ENCODE data around the gene FEM1B. TPM values are rescaled to one million over a fixed set of nuclear protein-coding genes. Genes with fewer than 3 reads are reported as not detected.

The FEM1B gene
- total RNA-seq, 1 experiment from 2014 or later = 47.5 TPM

GRCh38 chr15:68264282-68264681 lies 13.3 kb upstream of the FEM1B start:
- Histone ChIP-seq H3K4me1 (ENCODE audit: low read length) (peaks cover 5% of the 10 kb centered on the region; the same call in 1 of the 2 replicates), H3K9me2 (replicated peaks; ENCODE audit: insufficient read depth, low read length) (no peaks in the 10 kb centered on the region)

GRCh38 chr15:68265081-68265480 lies 12.5 kb upstream of the FEM1B start:
- no peak overlapping the region for H3K4me2 ChIP-seq (ENCODE audit: low read depth, low read length, poor library complexity, severe bottlenecking)
- H3K4me1 ChIP-seq (ENCODE audit: low read length) = peaks cover 5% of the 10 kb centered on the region; the same call in 1 of the 2 replicates
- H4K20me1 ChIP-seq (ENCODE audit: insufficient read depth, low read depth, low read length) = no peaks in the 10 kb centered on the region
- H3K79me2 ChIP-seq (ENCODE audit: low read length) = no peaks in the 10 kb centered on the region
- no peak for DNase-seq
- H3K27ac ChIP-seq (ENCODE audit: low read length) = no peak overlapping the region
- H3K4me3 ChIP-seq (ENCODE audit: low read length) = no peak overlapping the region
- H3K27me3 ChIP-seq (ENCODE audit: low read length) = no peaks in the 10 kb centered on the region
- no peaks in the 10 kb centered on the region for H3K36me3 ChIP-seq (ENCODE audit: insufficient read depth, low read length)
- H2AFZ ChIP-seq (ENCODE audit: low read length) = no peak overlapping the region
- no peaks in the 10 kb centered on the region for H3K9me3 ChIP-seq (ENCODE audit: low read length)
- no peak overlapping the region for H3K9ac ChIP-seq (ENCODE audit: low read length)
- no peaks in the 10 kb centered on the region for H3K9me2 ChIP-seq (replicated peaks; ENCODE audit: insufficient read depth, low read length)

More at GRCh38 chr15:68264282-68264681, 13.3 kb upstream of the FEM1B start:
- Histone ChIP-seq H3K79me2 (ENCODE audit: low read length) (no peaks in the 10 kb centered on the region), H3K36me3 (ENCODE audit: insufficient read depth, low read length) (no peaks in the 10 kb centered on the region), H3K4me3 (ENCODE audit: low read length) (no peak overlapping the region), H2AFZ (ENCODE audit: low read length) (no peak overlapping the region), H3K27me3 (ENCODE audit: low read length) (no peaks in the 10 kb centered on the region), H3K4me2 (ENCODE audit: low read depth, low read length, poor library complexity, severe bottlenecking) (no peak overlapping the region), H3K27ac (ENCODE audit: low read length) (no peak overlapping the region), H4K20me1 (ENCODE audit: insufficient read depth, low read depth, low read length) (no peaks in the 10 kb centered on the region), H3K9ac (ENCODE audit: low read length) (no peak overlapping the region), H3K9me3 (ENCODE audit: low read length) (no peaks in the 10 kb centered on the region)
- DNase-seq = no peak

- no peak for DNase-seq
- Histone ChIP-seq H3K79me2 (ENCODE audit: low read length) (no peaks in the 10 kb centered on the region), H3K4me1 (ENCODE audit: low read length) (peaks cover 5% of the 10 kb centered on the region; the same call in 1 of the 2 replicates), H3K9me2 (replicated peaks; ENCODE audit: insufficient read depth, low read length) (no peaks in the 10 kb centered on the region), H2AFZ (ENCODE audit: low read length) (no peak overlapping the region), H3K27ac (ENCODE audit: low read length) (no peak overlapping the region), H3K27me3 (ENCODE audit: low read length) (no peaks in the 10 kb centered on the region), H3K4me3 (ENCODE audit: low read length) (no peak overlapping the region), H3K9me3 (ENCODE audit: low read length) (no peaks in the 10 kb centered on the region), H4K20me1 (ENCODE audit: insufficient read depth, low read depth, low read length) (no peaks in the 10 kb centered on the region), H3K36me3 (ENCODE audit: insufficient read depth, low read length) (no peaks in the 10 kb centered on the region), H3K9ac (ENCODE audit: low read length) (no peak overlapping the region), H3K4me2 (ENCODE audit: low read depth, low read length, poor library complexity, severe bottlenecking) (no peak overlapping the region)
These were observed 11.9 kb upstream of the FEM1B start for GRCh38 chr15:68265674-68266073.

- Histone ChIP-seq H3K4me1 (ENCODE audit: low read length) (peaks cover 5% of the 10 kb centered on the region; the same call in 1 of the 2 replicates), H3K36me3 (ENCODE audit: insufficient read depth, low read length) (no peaks in the 10 kb centered on the region), H3K4me2 (ENCODE audit: low read depth, low read length, poor library complexity, severe bottlenecking) (no peak overlapping the region), H3K9me3 (ENCODE audit: low read length) (no peaks in the 10 kb centered on the region), H3K27me3 (ENCODE audit: low read length) (no peaks in the 10 kb centered on the region), H3K27ac (ENCODE audit: low read length) (no peak overlapping the region), H3K9me2 (replicated peaks; ENCODE audit: insufficient read depth, low read length) (no peaks in the 10 kb centered on the region), H2AFZ (ENCODE audit: low read length) (no peak overlapping the region), H3K79me2 (ENCODE audit: low read length) (no peaks in the 10 kb centered on the region), H4K20me1 (ENCODE audit: insufficient read depth, low read depth, low read length) (no peaks in the 10 kb centered on the region), H3K9ac (ENCODE audit: low read length) (no peak overlapping the region), H3K4me3 (ENCODE audit: low read length) (no peak overlapping the region)
- no peak for DNase-seq
These were observed 9.1 kb upstream of the FEM1B start for GRCh38 chr15:68268405-68268804.

GRCh38 chr15:68271854-68272471 lies 5.6 kb upstream of the FEM1B start:
- no peak overlapping the region for H3K4me3 ChIP-seq (ENCODE audit: low read length)
- peaks cover 12% of the 10 kb centered on the region for H3K4me1 ChIP-seq (ENCODE audit: low read length)
- H3K4me2 ChIP-seq (ENCODE audit: low read depth, low read length, poor library complexity, severe bottlenecking) = no peak overlapping the region
- no peak overlapping the region for H3K9ac ChIP-seq (ENCODE audit: low read length)
- no peaks in the 10 kb centered on the region for H3K9me3 ChIP-seq (ENCODE audit: low read length)
- no peaks in the 10 kb centered on the region for H3K27me3 ChIP-seq (ENCODE audit: low read length)
- no peak overlapping the region for H3K27ac ChIP-seq (ENCODE audit: low read length)
- no peaks in the 10 kb centered on the region for H3K36me3 ChIP-seq (ENCODE audit: insufficient read depth, low read length)
- DNase-seq = no peak
- no peak overlapping the region for H2AFZ ChIP-seq (ENCODE audit: low read length)
- no peaks in the 10 kb centered on the region for H3K79me2 ChIP-seq (ENCODE audit: low read length)
- H3K9me2 ChIP-seq (replicated peaks; ENCODE audit: insufficient read depth, low read length) = no peaks in the 10 kb centered on the region
- H4K20me1 ChIP-seq (ENCODE audit: insufficient read depth, low read depth, low read length) = no peaks in the 10 kb centered on the region

- DNase-seq = no peak
- Histone ChIP-seq H3K79me2 (ENCODE audit: low read length) (no peaks in the 10 kb centered on the region), H3K36me3 (ENCODE audit: insufficient read depth, low read length) (no peaks in the 10 kb centered on the region), H3K4me3 (ENCODE audit: low read length) (no peak overlapping the region), H3K27ac (ENCODE audit: low read length) (no peak overlapping the region), H3K9ac (ENCODE audit: low read length) (no peak overlapping the region), H4K20me1 (ENCODE audit: insufficient read depth, low read depth, low read length) (no peaks in the 10 kb centered on the region), H3K27me3 (ENCODE audit: low read length) (no peaks in the 10 kb centered on the region), H3K4me1 (ENCODE audit: low read length) (peaks cover 14% of the 10 kb centered on the region), H2AFZ (ENCODE audit: low read length) (no peak overlapping the region), H3K9me2 (replicated peaks; ENCODE audit: insufficient read depth, low read length) (no peaks in the 10 kb centered on the region), H3K9me3 (ENCODE audit: low read length) (no peaks in the 10 kb centered on the region), H3K4me2 (ENCODE audit: low read depth, low read length, poor library complexity, severe bottlenecking) (no peak overlapping the region)
These were observed 4.7 kb upstream of the FEM1B start for GRCh38 chr15:68272721-68273271.

- H3K4me1 ChIP-seq (ENCODE audit: low read length) = peaks cover 12% of the 10 kb centered on the region
- H3K9me3 ChIP-seq (ENCODE audit: low read length) = no peaks in the 10 kb centered on the region
- no peak overlapping the region for H2AFZ ChIP-seq (ENCODE audit: low read length)
- H3K36me3 ChIP-seq (ENCODE audit: insufficient read depth, low read length) = no peaks in the 10 kb centered on the region
- peaks cover 12% of the 10 kb centered on the region for H3K79me2 ChIP-seq (ENCODE audit: low read length)
- no peaks in the 10 kb centered on the region for H3K9me2 ChIP-seq (replicated peaks; ENCODE audit: insufficient read depth, low read length)
- H3K4me3 ChIP-seq (ENCODE audit: low read length) = no peak overlapping the region
- no peak overlapping the region for H3K4me2 ChIP-seq (ENCODE audit: low read depth, low read length, poor library complexity, severe bottlenecking)
- H3K9ac ChIP-seq (ENCODE audit: low read length) = no peak overlapping the region
- no peak overlapping the region for H3K27ac ChIP-seq (ENCODE audit: low read length)
- no peaks in the 10 kb centered on the region for H3K27me3 ChIP-seq (ENCODE audit: low read length)
- H4K20me1 ChIP-seq (ENCODE audit: insufficient read depth, low read depth, low read length) = peaks cover 8% of the 10 kb centered on the region
- DNase-seq = no peak
These were observed 3.2 kb upstream of the FEM1B start for GRCh38 chr15:68274201-68274848.

- DNase-seq = no peak
- Histone ChIP-seq H3K27ac (ENCODE audit: low read length) (no peak overlapping the region), H3K4me1 (ENCODE audit: low read length) (peaks cover 22% of the 10 kb centered on the region), H4K20me1 (ENCODE audit: insufficient read depth, low read depth, low read length) (peaks cover 17% of the 10 kb centered on the region), H2AFZ (ENCODE audit: low read length) (no peak overlapping the region), H3K79me2 (ENCODE audit: low read length) (peaks cover 22% of the 10 kb centered on the region), H3K9me2 (replicated peaks; ENCODE audit: insufficient read depth, low read length) (no peaks in the 10 kb centered on the region), H3K4me3 (ENCODE audit: low read length) (no peak overlapping the region), H3K9ac (ENCODE audit: low read length) (no peak overlapping the region), H3K27me3 (ENCODE audit: low read length) (no peaks in the 10 kb centered on the region), H3K36me3 (ENCODE audit: insufficient read depth, low read length) (peaks cover 6% of the 10 kb centered on the region; the same call in 1 of the 2 replicates), H3K4me2 (ENCODE audit: low read depth, low read length, poor library complexity, severe bottlenecking) (no peak overlapping the region), H3K9me3 (ENCODE audit: low read length) (no peaks in the 10 kb centered on the region)
These were observed 2.3 kb upstream of the FEM1B start for GRCh38 chr15:68275165-68275746.
